ENCODE measurements around the gene IL3RA. TPM values are rescaled to one million over a fixed set of nuclear protein-coding genes. Genes with fewer than 3 reads are reported as not detected.
"Not testable (repeated sequence)": the region's sequence is repeated elsewhere in the genome, so short reads cannot be mapped to it uniquely, and the experiment has no call there.

Gene IL3RA
- total RNA-seq, 1 experiment from 2014 or later: not detected

DNA sequence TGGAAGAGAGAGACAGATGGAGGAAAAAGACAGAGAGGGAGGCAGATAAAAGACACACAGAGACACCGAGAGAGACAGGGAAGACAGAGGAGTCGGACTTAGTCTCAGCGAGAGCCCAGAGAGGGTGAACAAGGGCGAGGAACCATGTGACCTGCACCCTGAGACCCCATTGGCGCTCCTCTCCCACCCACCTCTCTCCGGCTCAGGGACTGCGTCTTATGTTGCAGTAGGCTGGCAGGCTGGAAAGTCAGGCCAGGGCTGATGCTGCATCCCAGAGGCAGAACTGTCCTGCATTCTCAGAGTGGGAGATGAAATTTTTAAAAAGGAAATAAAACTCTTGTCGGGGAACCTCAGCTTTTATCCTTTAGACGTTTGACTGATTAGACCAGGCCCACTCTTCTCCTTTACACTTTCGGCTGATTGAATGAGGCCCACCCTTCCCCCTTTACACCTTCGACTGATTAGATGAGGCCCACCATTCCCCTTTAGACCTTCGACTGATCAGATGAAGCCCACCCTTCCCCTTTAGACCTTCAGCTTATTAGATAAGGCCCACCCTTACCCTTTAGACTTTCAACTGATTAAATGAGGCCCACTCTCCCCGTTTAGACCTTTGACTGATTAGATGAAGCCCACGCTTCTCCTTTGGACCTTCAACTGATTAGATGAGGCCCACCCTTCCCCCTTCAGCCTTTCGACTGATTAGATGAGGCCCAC lies 29.5 kb upstream of the IL3RA start:
- no peak overlapping the region for H3K27ac Mint-ChIP-seq (ENCODE audit: low read depth, unreplicated experiment)
- H3K4me3 Mint-ChIP-seq (ENCODE audit: unreplicated experiment): no peak overlapping the region
- H3K9me3 Mint-ChIP-seq (ENCODE audit: unreplicated experiment): peaks cover 23% of the 10 kb centered on the region
- ChIA-PET POLR2A (no interaction called here), CTCF (no interaction called here)
- no peak for DNase-seq (ENCODE audit: unreplicated experiment)
- no peaks in the 10 kb centered on the region for H3K36me3 Mint-ChIP-seq (ENCODE audit: insufficient read depth, unreplicated experiment)
- TF ChIP-seq CTCF (IDR thresholded peaks at IDR 0.05; ENCODE audit: unreplicated experiment): no peak
- no TSS peak for BruUV-seq (replicated peaks)
- intact Hi-C loops (cut with micrococcal nuclease): no loop called here
- peaks cover 10% of the 10 kb centered on the region for H3K27me3 Mint-ChIP-seq (ENCODE audit: insufficient read depth, unreplicated experiment)
- H3K4me1 Mint-ChIP-seq (ENCODE audit: insufficient read depth, unreplicated experiment): no peaks in the 10 kb centered on the region

DNA sequence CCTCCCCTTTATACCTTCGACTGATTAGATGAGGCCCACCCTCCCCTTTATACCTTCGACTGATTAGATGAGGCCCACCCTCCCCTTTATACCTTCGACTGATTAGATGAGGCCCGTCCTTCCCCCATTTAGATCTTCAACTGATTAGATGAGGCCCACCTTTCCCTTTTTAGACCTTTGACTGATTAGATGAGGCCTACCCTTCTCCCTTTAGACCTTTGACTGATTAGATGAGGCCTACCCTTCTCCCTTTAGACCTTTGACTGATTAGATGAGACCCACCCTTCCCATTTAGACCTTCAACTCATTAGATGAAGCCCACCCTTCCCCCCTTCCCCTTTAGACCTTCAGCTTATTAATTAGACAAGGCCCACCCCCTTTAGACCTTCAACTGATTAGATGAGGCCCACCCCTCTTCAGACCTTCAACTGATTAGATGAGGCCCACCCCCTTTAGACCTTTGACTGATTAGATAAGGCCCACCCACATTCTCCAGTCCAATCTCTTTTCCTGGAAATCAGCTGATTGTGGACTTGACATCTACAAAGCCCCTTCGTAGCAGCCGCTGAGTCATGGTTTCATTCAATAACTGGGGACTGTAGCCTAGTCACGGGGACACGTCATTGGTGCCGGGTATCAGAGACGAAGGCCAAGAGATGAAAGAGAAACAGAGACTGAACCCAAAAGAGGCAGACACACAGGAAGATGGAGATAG lies 28.8 kb upstream of the IL3RA start:
- peaks cover 23% of the 10 kb centered on the region for H3K9me3 Mint-ChIP-seq (ENCODE audit: unreplicated experiment)
- H3K4me3 Mint-ChIP-seq (ENCODE audit: unreplicated experiment): no peak overlapping the region
- peaks cover 10% of the 10 kb centered on the region for H3K27me3 Mint-ChIP-seq (ENCODE audit: insufficient read depth, unreplicated experiment)
- no peaks in the 10 kb centered on the region for H3K4me1 Mint-ChIP-seq (ENCODE audit: insufficient read depth, unreplicated experiment)
- H3K36me3 Mint-ChIP-seq (ENCODE audit: insufficient read depth, unreplicated experiment): no peaks in the 10 kb centered on the region
- intact Hi-C loops (cut with micrococcal nuclease): no loop called here
- CTCF ChIA-PET: no interaction called here
- POLR2A ChIA-PET: no interaction called here
- TF ChIP-seq CTCF (IDR thresholded peaks at IDR 0.05; ENCODE audit: unreplicated experiment): no peak
- no peak for DNase-seq (ENCODE audit: unreplicated experiment)
- H3K27ac Mint-ChIP-seq (ENCODE audit: low read depth, unreplicated experiment): no peak overlapping the region
- BruUV-seq (replicated peaks): no TSS peak

GRCh38 chrX:1308476-1308875 lies 28.1 kb upstream of the IL3RA start:
- Mint-ChIP-seq H3K9me3 (ENCODE audit: unreplicated experiment) (peaks cover 23% of the 10 kb centered on the region), H3K27me3 (ENCODE audit: insufficient read depth, unreplicated experiment) (peaks cover 10% of the 10 kb centered on the region), H3K27ac (ENCODE audit: low read depth, unreplicated experiment) (no peak overlapping the region), H3K4me1 (ENCODE audit: insufficient read depth, unreplicated experiment) (no peaks in the 10 kb centered on the region), H3K36me3 (ENCODE audit: insufficient read depth, unreplicated experiment) (no peaks in the 10 kb centered on the region), H3K4me3 (ENCODE audit: unreplicated experiment) (no peak overlapping the region)
- TF ChIP-seq CTCF (IDR thresholded peaks at IDR 0.05; ENCODE audit: unreplicated experiment): no peak
- no peak for DNase-seq (ENCODE audit: unreplicated experiment)
- CTCF ChIA-PET: no interaction called here
- POLR2A ChIA-PET: no interaction called here
- no TSS peak for BruUV-seq (replicated peaks)
- intact Hi-C loops (cut with micrococcal nuclease): no loop called here

- POLR2A ChIA-PET; DNase-seq (ENCODE audit: unreplicated experiment); H3K27me3 Mint-ChIP-seq (ENCODE audit: insufficient read depth, unreplicated experiment); H3K4me3 Mint-ChIP-seq (ENCODE audit: unreplicated experiment); BruUV-seq (replicated peaks); intact Hi-C loops (cut with micrococcal nuclease); H3K4me1 Mint-ChIP-seq (ENCODE audit: insufficient read depth, unreplicated experiment); CTCF ChIA-PET; H3K27ac Mint-ChIP-seq (ENCODE audit: low read depth, unreplicated experiment); H3K36me3 Mint-ChIP-seq (ENCODE audit: insufficient read depth, unreplicated experiment): not testable (repeated sequence)
- H3K9me3 Mint-ChIP-seq (ENCODE audit: unreplicated experiment): peaks cover 23% of the 10 kb centered on the region
These were observed 27.7 kb upstream of the IL3RA start for GRCh38 chrX:1308917-1309316.
